Mesendoderm (in vitro differentiated cells): ENCODE measurements around the gene CNOT10.

Experiments
- DNase-seq: peaks from one replicate; pipeline ENCODE4 v3.0.0; 2013
- H2AK5ac ChIP-seq: 2 replicates; pipeline ENCODE4 v1.6.1; 2013; ENCODE audit warnings: low read length, inconsistent platforms
- H2BK120ac ChIP-seq: 2 replicates; pipeline ENCODE4 v1.6.1; 2013; ENCODE audit warnings: low read depth, mild to moderate bottlenecking, low read length, moderate library complexity, mixed read lengths
- H2BK15ac ChIP-seq: replicated peaks from 2 replicates; pipeline ENCODE4 v1.6.1; 2013; ENCODE audit warnings: low read depth, mild to moderate bottlenecking, moderate library complexity
- H2BK5ac ChIP-seq: 2 replicates; pipeline ENCODE4 v1.6.1; 2013; ENCODE audit warnings: low read length, inconsistent platforms
- H3K18ac ChIP-seq: 2 replicates; pipeline ENCODE4 v1.6.1; 2013; ENCODE audit warnings: mild to moderate bottlenecking, low read length, mixed read lengths
- H3K23ac ChIP-seq: one replicate; pipeline ENCODE4 v1.6.1; 2013; ENCODE audit warnings: low read length
- H3K27ac ChIP-seq: 2 replicates; pipeline ENCODE4 v1.5.1; 2013; ENCODE audit warnings: low read depth, mild to moderate bottlenecking, inconsistent platforms, low read length, moderate library complexity
- H3K27me3 ChIP-seq: 2 replicates; pipeline ENCODE4 v1.6.1; 2013; ENCODE audit warnings: low read length, control low read depth, mild to moderate bottlenecking, inconsistent platforms; ENCODE audit not compliant: insufficient read depth, poor library complexity
- H3K36me3 ChIP-seq: 2 replicates; pipeline ENCODE4 v1.6.1; 2013; ENCODE audit warnings: low read length, inconsistent platforms; ENCODE audit not compliant: control insufficient read depth, insufficient read depth
- H3K4ac ChIP-seq: one replicate; pipeline ENCODE4 v1.6.1; 2013; ENCODE audit warnings: low read depth, mild to moderate bottlenecking, low read length, moderate library complexity
- H3K4me1 ChIP-seq: 2 replicates; pipeline ENCODE4 v1.6.1; 2013; ENCODE audit warnings: low read depth, low read length, inconsistent platforms; ENCODE audit not compliant: control insufficient read depth
- H3K4me2 ChIP-seq: 2 replicates; pipeline ENCODE4 v1.6.1; 2013; ENCODE audit warnings: low read length
- H3K4me3 ChIP-seq: 2 replicates; pipeline ENCODE4 v1.5.1; 2013; ENCODE audit warnings: mild to moderate bottlenecking, low read length
- H3K56ac ChIP-seq: one replicate; pipeline ENCODE4 v1.6.1; 2013; ENCODE audit warnings: low read length
- H3K79me1 ChIP-seq: 2 replicates; pipeline ENCODE4 v1.6.1; 2013; ENCODE audit warnings: low read length, inconsistent platforms
- H3K79me2 ChIP-seq: 2 replicates; pipeline ENCODE4 v1.6.1; 2013; ENCODE audit warnings: mild to moderate bottlenecking, low read length; ENCODE audit not compliant: control insufficient read depth, insufficient read depth
- H3K9ac ChIP-seq: 2 replicates; pipeline ENCODE4 v1.6.1; 2013; ENCODE audit warnings: low read length, inconsistent platforms
- H4K5ac ChIP-seq: one replicate; pipeline ENCODE4 v1.6.1; 2013; ENCODE audit warnings: low read length
- H4K8ac ChIP-seq: one replicate; pipeline ENCODE4 v1.6.1; 2013; ENCODE audit warnings: low read depth, mild to moderate bottlenecking, control low read depth, low read length, moderate library complexity
- WGBS: extraction: QIAGEN DNeasy Blood & Tissue Kit; methylation state at CpG from one replicate; pipeline ENCODE4 v1.1.7; 2013; ENCODE audit warnings: low lambda C conversion rate, missing lambda C conversion rate; ENCODE audit not compliant: insufficient coverage; ENCODE audit errors: extremely low coverage; 5-methylcytosine and 5-hydroxymethylcytosine counted together

The CNOT10 gene

DNA sequence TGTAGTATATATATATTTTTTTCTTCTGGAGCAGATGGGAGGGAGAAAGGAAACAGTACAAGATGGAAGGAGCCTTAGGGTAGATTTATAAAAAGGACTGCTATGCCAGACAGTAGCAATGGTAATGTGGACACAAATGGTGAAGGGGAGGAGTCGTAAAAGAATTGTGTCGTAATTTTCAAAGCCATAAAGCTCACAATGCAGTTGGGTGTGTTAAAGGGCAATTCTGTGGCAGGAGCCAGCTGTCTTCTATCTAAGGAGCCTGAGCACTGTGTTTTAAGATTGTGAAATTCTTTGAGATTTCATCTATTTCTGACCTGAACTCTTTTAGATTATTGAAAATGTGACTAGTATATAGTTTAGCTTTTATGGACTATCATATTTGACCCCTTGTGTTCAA lies 58.9 kb downstream of the CNOT10 start:
- no peak overlapping the region for H3K27ac ChIP-seq
- no peak overlapping the region for H3K4me3 ChIP-seq
- no peaks in the 10 kb centered on the region for H3K79me1 ChIP-seq
- no peaks in the 10 kb centered on the region for H3K79me2 ChIP-seq
- WGBS = no CpG with 5 or more reads among the region's 2 CpGs
- H2BK5ac ChIP-seq = no peak overlapping the region
- no peak overlapping the region for H4K5ac ChIP-seq
- no peaks in the 10 kb centered on the region for H3K36me3 ChIP-seq
- H3K4ac ChIP-seq = no peak overlapping the region
- no peaks in the 10 kb centered on the region for H3K4me1 ChIP-seq
- H4K8ac ChIP-seq = no peak overlapping the region
- H3K23ac ChIP-seq = no peak overlapping the region
- H3K56ac ChIP-seq = no peak overlapping the region
- H2AK5ac ChIP-seq = no peak overlapping the region
- no peak overlapping the region for H2BK120ac ChIP-seq
- no peak overlapping the region for H3K9ac ChIP-seq
- H3K18ac ChIP-seq = no peak overlapping the region
- H3K4me2 ChIP-seq = no peak overlapping the region
- no peak overlapping the region for H2BK15ac ChIP-seq
- H3K27me3 ChIP-seq = no peaks in the 10 kb centered on the region
- no peak for DNase-seq

- Histone ChIP-seq H3K27ac (no peak overlapping the region), H3K56ac (no peak overlapping the region), H3K27me3 (no peaks in the 10 kb centered on the region), H2BK120ac (no peak overlapping the region), H3K4me2 (no peak overlapping the region), H3K4ac (no peak overlapping the region), H3K36me3 (no peaks in the 10 kb centered on the region), H3K4me1 (no peaks in the 10 kb centered on the region), H3K79me2 (no peaks in the 10 kb centered on the region), H3K9ac (no peak overlapping the region), H4K8ac (no peak overlapping the region), H3K23ac (no peak overlapping the region), H2BK5ac (no peak overlapping the region), H2BK15ac (no peak overlapping the region), H4K5ac (no peak overlapping the region), H3K4me3 (no peak overlapping the region), H2AK5ac (no peak overlapping the region), H3K18ac (no peak overlapping the region), H3K79me1 (no peaks in the 10 kb centered on the region)
- no peak for DNase-seq
- WGBS = no CpG with 5 or more reads among the region's 1 CpG
Observed at GRCh38 chr3:32751377-32751776, 66.4 kb downstream of the CNOT10 start.

DNA sequence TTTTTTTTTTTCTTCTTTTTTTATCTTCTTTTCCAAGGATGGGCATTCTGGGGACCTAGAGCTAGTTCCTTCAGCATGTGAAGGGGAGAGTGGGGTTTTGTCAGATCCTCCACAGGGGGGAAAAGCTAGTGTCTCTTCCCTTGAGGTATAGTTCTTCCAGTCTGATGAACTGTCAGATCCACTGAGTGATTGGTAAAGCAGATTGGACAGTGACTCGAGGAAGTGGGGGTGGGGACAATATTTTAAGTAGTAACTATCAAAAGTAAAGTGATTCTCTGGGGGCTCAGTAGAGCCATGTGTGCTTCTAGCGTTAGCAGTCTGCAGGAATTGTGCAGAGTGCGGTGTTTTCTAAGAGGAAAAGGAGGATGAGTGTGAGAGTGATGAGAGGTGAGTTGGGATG lies 70.8 kb downstream of the CNOT10 start:
- Histone ChIP-seq H3K18ac (no peak overlapping the region), H3K56ac (no peak overlapping the region), H3K27me3 (no peaks in the 10 kb centered on the region), H3K4ac (no peak overlapping the region), H3K4me2 (no peak overlapping the region), H3K4me1 (no peaks in the 10 kb centered on the region), H3K36me3 (no peaks in the 10 kb centered on the region), H2BK15ac (no peak overlapping the region), H3K79me1 (no peaks in the 10 kb centered on the region), H4K5ac (no peak overlapping the region), H4K8ac (no peak overlapping the region), H3K23ac (no peak overlapping the region), H2AK5ac (no peak overlapping the region), H3K9ac (no peak overlapping the region), H2BK5ac (no peak overlapping the region), H3K27ac (no peak overlapping the region), H2BK120ac (no peak overlapping the region), H3K4me3 (no peak overlapping the region), H3K79me2 (no peaks in the 10 kb centered on the region)
- 100% methylated on average over 1 of the region's 3 CpGs for WGBS
- DNase-seq = no peak

DNA sequence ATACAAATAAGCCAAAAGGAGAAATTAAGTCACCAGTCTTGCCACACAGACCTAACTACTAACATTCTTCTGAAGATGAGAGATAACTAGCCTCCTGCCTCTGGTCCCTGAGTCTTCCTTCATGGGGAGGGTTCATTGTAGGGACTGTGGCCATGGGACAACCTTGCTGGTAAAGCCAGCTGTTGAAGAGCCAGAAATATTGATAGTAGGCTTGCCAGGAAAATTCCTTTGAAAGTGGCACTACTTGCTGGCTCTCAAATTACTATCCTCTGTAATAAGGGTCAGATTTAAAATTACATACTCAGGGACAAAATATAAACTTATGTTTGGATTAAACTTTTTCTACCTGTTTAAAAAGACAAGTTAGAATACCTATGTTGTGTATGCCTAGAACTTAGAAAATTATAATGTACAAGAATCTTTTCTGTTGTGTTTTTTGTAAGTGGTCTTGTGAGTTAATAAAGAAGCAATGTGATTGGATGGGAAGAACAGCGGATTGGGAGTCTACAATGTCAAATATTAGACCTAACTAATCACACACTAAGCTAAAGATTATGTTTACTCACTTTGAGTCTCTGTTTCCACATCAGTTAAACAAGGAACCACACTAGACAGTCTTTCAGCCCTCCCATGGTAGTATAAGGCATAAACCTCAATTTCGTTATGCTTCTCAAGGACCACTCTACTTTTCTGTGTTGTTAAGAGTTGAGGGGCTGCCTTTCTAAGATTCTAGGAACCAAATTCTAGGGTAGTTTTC lies 72.8 kb downstream of the CNOT10 start:
- H3K23ac ChIP-seq = no peak overlapping the region
- H3K4ac ChIP-seq = no peak overlapping the region
- no peak overlapping the region for H3K4me2 ChIP-seq
- no peak overlapping the region for H2AK5ac ChIP-seq
- H3K9ac ChIP-seq = no peak overlapping the region
- H3K18ac ChIP-seq = no peak overlapping the region
- H3K56ac ChIP-seq = no peak overlapping the region
- H4K8ac ChIP-seq = no peak overlapping the region
- no peaks in the 10 kb centered on the region for H3K4me1 ChIP-seq
- peaks cover 2% of the 10 kb centered on the region for H3K36me3 ChIP-seq
- H3K79me1 ChIP-seq = no peaks in the 10 kb centered on the region
- no peaks in the 10 kb centered on the region for H3K27me3 ChIP-seq
- no peak overlapping the region for H2BK5ac ChIP-seq
- H3K79me2 ChIP-seq = no peaks in the 10 kb centered on the region
- no peak overlapping the region for H2BK15ac ChIP-seq
- no peak overlapping the region for H2BK120ac ChIP-seq
- DNase-seq = no peak
- no CpG with 5 or more reads among the region's 2 CpGs for WGBS
- H3K4me3 ChIP-seq = no peak overlapping the region
- H4K5ac ChIP-seq = no peak overlapping the region
- no peak overlapping the region for H3K27ac ChIP-seq

GRCh38 chr3:32758375-32758753 lies 73.4 kb downstream of the CNOT10 start:
- H3K27me3 ChIP-seq = no peaks in the 10 kb centered on the region
- no peak overlapping the region for H3K4ac ChIP-seq
- no peak overlapping the region for H3K18ac ChIP-seq
- H3K23ac ChIP-seq = no peak overlapping the region
- no peak overlapping the region for H3K56ac ChIP-seq
- H3K4me1 ChIP-seq = no peaks in the 10 kb centered on the region
- no peak overlapping the region for H2BK5ac ChIP-seq
- peaks cover 3% of the 10 kb centered on the region for H3K36me3 ChIP-seq
- H2BK15ac ChIP-seq = no peak overlapping the region
- H3K27ac ChIP-seq = no peak overlapping the region
- no peak overlapping the region for H4K5ac ChIP-seq
- H3K4me3 ChIP-seq = no peak overlapping the region
- H3K79me1 ChIP-seq = no peaks in the 10 kb centered on the region
- no peak overlapping the region for H4K8ac ChIP-seq
- no peak overlapping the region for H2BK120ac ChIP-seq
- H3K4me2 ChIP-seq = no peak overlapping the region
- no peaks in the 10 kb centered on the region for H3K79me2 ChIP-seq
- H3K9ac ChIP-seq = no peak overlapping the region
- no peak for DNase-seq
- H2AK5ac ChIP-seq = no peak overlapping the region

DNA sequence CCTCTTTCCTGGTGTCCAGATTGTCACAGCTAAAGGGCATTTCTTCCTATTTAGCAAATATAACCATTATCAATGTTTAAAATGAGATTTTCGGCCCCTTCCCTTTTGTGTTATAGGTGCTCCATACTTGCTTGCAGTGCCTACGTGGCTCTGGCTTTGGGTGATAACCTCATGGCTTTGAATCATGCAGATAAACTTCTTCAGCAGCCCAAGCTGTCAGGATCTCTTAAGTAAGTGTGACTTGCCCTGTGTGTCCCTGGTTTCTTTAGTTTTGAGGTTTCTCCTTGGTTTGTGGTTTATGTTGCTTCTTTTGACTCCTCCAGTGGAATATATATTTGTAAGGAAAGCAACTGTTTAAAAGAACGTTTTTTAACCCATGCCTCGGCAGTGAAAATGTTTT lies 74.4 kb downstream of the CNOT10 start:
- Histone ChIP-seq H3K27me3 (no peaks in the 10 kb centered on the region), H3K4me2 (no peak overlapping the region), H3K4ac (no peak overlapping the region), H2AK5ac (no peak overlapping the region), H3K79me2 (no peaks in the 10 kb centered on the region), H3K4me3 (no peak overlapping the region), H3K36me3 (peaks cover 3% of the 10 kb centered on the region), H3K23ac (no peak overlapping the region), H4K5ac (no peak overlapping the region), H2BK120ac (no peak overlapping the region), H3K27ac (no peak overlapping the region), H4K8ac (no peak overlapping the region), H2BK15ac (no peak overlapping the region), H3K79me1 (no peaks in the 10 kb centered on the region), H3K4me1 (no peaks in the 10 kb centered on the region), H3K56ac (no peak overlapping the region), H2BK5ac (no peak overlapping the region), H3K18ac (no peak overlapping the region), H3K9ac (no peak overlapping the region)
- no CpG with 5 or more reads among the region's 4 CpGs for WGBS
- DNase-seq = no peak
